Fibroblast of skin of abdomen (primary cell): ENCODE data around the gene VWA5B1.

ENCODE experiments used
- DNase-seq: peaks from one replicate; pipeline ENCODE4 v3.0.0-alpha.2; 2013

The VWA5B1 gene

DNA sequence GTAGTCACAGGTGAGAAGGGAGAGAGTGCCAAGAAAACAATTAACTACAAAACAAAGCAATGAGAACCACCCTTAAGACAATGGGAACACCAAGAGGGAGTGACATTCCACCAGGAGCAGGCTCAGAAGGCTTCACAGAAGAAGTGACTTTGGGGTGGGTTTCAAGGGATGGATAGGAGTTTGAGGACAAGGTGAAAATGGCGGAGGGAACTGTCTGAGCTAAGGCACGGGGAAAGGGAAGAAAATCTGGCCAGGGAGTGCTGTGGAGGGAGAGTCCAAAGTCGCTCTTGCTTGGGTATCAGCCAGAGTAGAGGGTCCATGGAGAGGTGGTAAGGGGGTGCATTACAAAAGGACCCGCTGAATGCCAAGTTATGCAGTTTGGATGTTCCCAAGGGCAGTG lies 108.1 kb downstream of the VWA5B1 start:
- DNase-seq, result no peak

DNA sequence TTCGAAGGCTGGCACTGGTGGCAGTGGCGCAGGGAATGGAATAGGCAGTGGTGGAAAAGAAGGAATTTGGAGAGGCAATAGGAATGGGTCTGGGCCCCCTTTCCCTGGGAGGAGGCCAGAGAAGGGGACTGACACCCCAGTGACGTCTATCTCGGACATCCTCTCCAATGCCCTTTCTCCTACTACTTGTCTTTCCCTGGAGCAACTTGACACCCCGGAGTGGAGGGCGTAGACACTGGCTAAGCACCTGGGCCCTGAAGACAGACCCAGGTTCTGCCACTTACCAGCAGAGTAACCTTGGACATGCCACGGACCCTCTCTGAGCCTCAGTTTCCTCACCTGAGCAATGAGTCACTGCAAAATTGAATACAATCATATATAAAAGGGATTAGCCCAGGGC lies 108.5 kb downstream of the VWA5B1 start:
- DNase-seq, result no peak

DNA sequence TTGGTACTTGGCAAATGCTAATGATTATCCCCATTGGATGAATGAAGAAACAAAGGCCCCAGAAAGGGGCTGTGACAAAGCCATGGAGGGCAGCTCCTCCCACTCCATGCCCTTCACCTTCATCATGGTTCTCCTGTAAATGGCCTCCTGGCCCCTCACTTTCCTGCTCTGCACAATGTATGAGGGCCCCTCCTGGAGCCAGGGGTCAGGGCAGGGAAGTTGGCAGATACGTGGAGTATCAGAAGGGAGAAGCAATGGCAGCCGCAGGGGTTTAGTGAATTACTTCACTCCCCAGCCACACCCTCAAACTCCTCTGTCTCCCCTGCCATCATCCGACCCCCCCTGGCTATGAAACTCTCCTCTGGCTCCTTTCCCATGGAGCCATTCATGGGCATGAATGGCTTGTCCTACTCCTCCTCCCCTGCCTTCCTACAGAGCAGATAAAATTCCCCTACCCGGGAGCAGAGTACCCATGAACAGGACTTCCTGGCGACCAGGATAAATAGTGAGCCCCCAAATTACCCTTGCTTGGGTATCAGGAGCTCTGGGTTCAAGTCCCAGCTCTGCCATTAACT lies 109.0 kb downstream of the VWA5B1 start:
- no peak for DNase-seq

DNA sequence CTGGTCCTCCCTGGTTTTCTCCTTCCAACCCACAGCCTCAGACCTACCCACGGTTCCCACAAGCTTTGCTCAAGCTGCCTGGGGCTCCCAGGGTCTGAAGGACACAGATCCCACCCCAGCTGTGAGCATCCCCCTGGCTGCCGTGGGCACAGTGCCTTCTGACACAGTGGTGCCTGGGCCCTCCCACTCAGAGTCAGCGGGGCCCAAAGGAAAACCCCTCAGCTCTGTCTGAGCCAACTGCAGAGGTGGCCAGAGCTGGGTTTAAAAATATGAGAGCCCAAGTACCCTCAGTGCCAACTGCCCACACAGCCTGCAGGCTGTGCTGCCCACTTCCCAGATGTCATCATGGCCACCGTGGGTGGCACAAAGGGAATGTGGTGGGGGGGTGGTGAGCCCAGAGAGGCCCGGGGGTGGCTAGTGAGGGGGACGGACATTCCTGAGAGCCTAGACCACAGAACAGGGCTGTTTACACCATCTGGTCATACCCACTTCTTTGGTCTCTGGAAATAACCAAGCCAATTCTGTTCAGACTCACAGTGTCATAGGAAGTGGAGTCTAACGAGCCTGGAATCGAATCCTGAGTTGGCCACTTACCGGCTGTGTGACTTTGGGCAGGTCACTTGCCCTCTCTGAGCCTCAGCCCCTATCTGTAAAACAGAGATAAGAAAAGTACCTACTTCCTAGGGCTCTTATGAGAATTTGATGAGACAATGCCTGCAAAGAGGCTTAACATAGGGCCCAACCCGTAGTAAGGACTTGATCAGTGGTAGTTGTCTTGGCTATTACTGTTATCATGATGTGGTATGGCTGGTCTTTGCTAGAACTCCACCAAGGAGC lies 109.9 kb downstream of the VWA5B1 start:
- DNase-seq, result no peak

DNA sequence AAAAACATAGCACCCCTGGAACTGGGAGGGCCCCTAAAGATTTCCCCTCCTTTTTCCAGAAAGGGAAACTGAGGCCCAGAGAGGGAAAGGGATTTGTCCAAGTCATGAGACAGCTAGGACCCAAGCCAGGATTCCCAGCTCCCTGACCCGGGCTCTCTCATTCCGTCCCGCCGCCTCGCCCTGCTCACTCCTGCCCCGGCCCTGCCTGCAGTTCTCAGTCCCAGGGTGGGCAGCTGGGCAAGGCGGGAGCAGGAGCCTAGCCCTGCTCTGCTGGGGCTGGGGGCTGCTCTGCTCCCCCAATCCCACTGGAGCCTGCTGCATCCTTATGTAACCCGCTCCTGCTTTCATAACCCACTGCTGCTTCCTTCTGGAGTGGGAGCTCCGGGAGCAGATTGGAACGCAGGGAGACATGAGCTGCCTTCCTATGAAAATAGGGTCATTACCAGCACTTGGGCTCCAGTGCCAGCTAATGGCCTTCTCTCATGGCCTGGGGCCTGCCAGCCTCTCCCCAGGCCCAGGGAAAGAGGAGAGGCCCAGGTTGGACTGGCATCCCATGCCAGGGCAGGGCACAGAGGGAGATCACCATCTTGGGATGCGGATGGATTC lies 110.8 kb downstream of the VWA5B1 start:
- DNase-seq, result no peak

DNA sequence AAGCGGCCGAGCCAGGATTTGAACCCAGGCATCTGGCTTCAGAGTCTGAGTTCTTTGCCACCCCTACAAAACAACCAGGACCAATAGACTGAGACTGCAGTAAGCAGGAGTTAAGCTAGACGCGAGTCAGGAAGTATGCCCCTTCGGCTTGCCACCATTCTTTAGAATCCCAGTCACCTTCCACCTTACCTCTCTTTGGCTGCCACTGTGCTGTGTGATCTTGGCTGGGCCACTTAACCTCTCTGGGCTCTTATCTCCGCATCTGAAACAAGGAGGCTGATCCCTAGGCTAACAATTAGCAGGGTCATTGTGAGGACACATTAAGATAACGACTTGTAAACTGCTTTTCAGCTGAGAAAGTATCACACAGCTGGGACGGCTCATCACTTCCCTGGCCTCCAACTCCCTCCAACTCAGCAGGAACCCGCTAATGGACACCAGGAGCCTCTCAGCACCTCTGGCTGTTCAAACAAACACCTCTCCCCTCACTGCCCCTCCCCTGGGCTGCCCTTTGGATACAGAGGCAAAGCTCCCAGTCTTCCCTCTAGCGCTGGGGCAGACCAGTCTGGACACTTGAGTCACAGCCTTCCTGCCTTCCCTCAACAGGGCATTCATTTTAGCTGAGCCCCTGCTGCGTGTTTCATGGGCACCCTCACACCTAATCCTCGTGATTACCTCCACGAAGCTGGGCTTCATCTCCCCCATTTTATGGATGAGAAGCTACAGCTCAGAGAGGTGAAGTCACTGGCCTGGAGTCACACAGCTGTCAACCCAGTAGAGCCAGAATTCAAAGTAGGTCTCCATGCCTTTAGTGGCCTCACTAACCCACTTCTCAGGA lies 112.1 kb downstream of the VWA5B1 start:
- no peak for DNase-seq

DNA sequence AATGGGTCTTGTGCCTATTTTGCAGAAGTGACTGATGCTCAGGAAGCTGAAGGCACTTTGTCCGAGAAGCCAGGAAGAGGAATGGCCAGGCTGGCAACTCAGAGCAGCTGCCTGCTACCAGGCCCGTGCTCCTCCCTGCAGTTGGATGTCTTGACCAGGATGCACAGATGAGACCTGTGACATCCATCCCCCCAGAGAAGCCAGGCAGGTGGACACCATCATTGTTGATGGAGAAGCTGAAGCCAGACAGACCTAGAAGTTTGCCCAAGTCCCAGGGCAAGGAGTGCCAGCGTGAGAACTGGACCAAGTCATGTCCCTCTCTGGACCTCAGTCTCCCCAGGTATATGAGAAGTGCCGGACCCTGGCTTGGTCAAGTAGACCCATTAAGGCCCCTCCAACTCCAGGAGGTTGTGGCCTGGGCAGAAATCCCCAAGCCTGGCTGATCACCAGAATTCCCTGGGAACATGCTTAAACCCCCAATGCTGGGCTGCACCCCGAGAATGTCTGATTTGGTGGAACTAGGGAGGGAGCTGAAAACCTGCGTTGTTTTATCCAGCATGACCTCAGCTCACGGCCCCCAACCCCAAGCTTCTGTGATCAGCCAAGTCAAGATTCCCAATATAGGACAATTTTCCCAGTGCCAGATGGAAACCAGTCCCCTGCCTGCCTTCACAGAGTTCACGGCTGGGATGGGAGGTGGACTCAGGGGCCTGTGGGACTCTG lies 112.9 kb downstream of the VWA5B1 start:
- no peak for DNase-seq

DNA sequence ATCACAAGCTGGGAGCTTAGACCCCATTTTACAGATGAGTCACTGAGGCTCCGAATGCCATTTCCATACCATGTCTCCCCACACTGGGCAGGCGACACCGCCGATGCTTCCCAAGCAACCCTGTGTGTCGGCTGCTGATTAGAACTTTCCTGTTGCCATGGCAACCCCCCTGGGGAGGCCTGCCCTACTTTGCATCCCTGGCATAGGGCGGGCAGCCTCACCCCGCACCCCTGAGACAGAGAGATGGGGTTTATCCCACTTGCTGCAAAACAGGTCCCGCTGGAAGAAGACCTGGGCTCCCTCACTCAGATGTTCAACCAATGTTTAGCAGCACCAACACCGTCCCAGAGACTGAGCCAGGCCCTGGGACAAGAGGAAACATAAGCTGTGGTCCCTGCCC lies 113.8 kb downstream of the VWA5B1 start:
- no peak for DNase-seq
